Hippocampal formation (tissue), 2 donors: ENCODE results near the gene MAP2K1.
"Not testable (repeated sequence)": the region's sequence is repeated elsewhere in the genome, so short reads cannot be mapped to it uniquely, and the experiment has no call there.

ENCODE experiments used
- DNase-seq, 2 donors: peaks; one replicate each; lab custom pipeline; 2025; lab: John Stamatoyannopoulos, UW

The MAP2K1 gene

DNA sequence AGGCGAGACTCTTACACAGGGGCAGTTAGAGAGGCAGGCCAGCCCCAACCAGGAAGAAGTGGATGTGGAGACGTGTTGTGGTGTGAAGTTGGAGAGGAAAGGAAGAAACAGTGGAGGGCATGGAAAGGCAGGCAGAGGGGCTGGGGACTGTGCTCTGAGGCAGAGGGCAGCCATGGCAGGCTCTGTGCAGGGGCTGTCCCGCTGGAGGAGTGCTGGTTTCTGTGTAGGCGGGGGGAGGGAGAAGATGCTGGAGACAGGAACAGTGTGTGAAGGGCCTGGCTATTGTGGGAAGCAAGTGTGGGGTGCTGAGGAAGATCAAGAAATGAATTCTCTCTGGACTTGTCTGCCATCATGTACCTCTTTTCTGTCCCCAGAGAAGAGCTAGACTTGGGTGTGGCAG, 89.8 kb downstream of the MAP2K1 start:
- DNase-seq, result no peak

- peak; percentile 13 to 62 for DNase-seq
Measured at GRCh38 chr15:66477011-66477410, 90.3 kb downstream of the MAP2K1 start.

DNA sequence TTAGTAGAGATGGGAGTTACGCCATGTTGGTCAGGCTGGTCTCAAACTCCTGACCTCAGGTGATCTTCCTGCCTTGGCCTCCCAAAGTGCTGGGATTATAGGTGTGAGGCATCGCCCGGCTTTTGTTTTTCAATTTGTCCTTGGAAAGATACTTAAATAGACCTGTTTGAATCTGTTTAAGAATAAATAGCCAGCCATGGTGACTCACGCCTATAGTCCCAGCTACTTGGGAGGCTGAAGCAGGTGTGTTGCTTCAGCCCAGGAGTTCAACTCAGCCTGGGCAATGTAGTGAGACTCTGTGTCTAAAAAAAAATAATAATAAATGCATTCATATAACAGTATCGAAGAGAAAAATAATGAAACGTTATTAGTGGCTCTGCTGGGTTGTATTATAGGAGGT, 93.6 kb downstream of the MAP2K1 start:
- DNase-seq, result no peak

GRCh38 chr15:66481107-66481856, 94.6 kb downstream of the MAP2K1 start:
- DNase-seq, result no peak

DNA sequence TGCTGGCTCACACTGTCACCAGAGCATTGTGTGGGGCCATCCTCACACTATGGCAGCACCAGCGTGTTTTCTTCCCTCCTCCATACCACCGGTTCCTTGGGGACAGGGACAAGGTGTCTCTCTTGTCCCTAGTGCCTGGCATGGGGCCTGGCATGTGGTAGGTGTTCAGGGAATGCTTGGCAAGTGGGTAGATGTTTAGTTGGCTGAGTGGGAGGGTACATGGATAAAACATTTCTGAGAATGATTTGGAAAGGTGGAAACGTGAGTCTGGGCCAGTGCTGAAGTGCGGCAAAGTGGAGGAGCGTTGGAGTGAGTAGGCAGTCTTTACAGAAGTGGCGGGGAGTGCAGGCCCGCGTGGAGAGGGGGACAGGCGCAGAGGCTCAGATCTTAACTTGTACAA, 95.8 kb downstream of the MAP2K1 start:
- DNase-seq, result no peak

DNA sequence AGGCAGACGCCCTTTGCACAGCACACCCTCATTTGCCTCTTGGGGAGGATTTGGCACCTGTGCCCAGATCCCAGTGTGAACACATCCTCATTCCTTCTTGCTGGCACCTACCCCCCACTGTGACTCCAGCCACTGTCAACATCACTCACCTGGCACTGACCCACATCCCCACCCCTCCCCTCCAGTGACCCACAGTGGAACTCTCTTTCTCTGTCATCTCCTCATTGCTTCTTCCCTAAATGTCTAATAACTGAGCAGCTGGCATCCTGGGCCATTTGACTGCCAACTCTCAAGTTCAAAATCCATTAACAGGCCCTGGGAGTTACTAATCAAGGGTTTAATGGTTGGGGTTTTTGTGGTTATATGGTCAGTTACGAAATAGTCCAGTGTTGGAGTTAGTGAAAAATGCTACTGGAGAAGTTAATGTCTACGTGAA, 96.4 kb downstream of the MAP2K1 start:
- DNase-seq, result no peak

DNA sequence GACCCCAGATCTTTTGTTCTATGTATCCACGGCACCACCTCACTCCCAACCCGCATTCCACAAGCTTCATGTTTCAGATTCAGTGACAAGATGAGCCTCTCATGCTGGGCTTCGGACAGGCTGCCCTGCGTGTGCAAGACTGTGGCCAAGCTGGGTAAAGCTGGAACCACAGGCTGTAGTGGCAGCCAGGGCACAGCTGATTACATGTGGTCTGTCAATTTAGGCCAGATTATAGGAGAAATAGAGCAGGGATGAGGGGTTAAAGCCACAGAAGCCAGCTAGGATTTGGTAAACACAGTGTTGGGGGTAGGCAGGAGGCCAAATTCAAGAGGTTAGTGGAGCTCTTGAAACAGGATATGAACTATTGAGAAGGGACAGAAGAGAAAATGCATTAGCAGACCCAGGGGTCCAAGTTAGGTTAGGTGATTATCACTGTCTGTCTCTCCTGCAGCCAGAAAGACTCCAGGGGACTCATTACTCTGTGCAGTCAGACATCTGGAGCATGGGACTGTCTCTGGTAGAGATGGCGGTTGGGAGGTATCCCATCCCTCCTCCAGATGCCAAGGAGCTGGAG, 97.9 kb downstream of the MAP2K1 start:
- DNase-seq, result no peak

GRCh38 chr15:66486887-66487286, 100.2 kb downstream of the MAP2K1 start:
- no peak for DNase-seq

DNA sequence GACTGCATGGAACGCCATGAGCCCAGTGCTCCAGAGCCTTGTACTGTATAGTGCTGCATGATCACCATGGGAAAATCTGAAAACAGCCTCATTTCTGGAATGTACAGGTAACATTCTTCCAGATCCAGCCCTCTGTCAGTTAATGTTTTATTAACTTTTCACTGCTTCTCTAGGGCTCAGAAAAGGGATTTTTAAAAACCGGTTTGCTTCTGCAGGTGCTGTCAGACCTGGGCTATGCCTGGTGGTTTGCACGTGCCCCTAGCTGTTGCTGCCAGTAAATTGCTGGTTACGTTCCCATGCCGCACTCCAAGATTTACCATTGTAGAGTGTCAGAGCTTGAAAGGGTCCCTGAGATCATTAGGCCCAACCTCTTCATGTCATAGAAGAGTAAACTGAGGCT, 101.8 kb downstream of the MAP2K1 start:
- DNase-seq, result no peak

GRCh38 chr15:66489179-66489791, 102.6 kb downstream of the MAP2K1 start:
- no peak for DNase-seq

- no peak for DNase-seq
Measured at GRCh38 chr15:66491846-66492245, 105.1 kb downstream of the MAP2K1 start.

DNA sequence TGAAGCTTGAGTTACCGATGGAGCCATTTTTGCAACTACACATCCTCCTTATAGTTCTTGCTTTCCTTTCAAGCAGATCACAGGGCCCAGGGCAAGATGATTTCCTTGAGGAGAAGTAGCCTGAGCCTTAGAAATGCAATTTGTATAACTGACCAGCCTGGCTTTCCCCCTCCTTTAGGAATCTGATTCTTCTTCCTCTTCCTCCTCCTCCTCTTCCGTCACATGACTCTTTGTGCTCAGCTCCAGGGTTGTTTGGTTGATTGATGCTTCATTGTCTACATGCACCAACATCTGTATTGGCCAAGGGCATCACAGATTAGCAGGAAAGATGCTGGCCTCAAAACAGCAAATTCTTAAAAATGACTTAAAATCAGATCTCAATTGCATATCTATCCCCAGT, 107.5 kb downstream of the MAP2K1 start:
- no peak for DNase-seq

GRCh38 chr15:66496951-66497501, 110.3 kb downstream of the MAP2K1 start:
- DNase-seq, result no peak

- peak; percentile 79 to 92 for DNase-seq
Measured at GRCh38 chr15:66497502-66498455, 111.1 kb downstream of the MAP2K1 start, which contains the start of gene SNAPC5. Gene SNAPC5, minus strand, starts transcription at chr15:66497762. Its CDS starts 31 bp downstream, at chr15:66497731.

GRCh38 chr15:66498501-66499386, 112.0 kb downstream of the MAP2K1 start:
- DNase-seq, result peak in 1 of 2 donors; percentile 54

DNA sequence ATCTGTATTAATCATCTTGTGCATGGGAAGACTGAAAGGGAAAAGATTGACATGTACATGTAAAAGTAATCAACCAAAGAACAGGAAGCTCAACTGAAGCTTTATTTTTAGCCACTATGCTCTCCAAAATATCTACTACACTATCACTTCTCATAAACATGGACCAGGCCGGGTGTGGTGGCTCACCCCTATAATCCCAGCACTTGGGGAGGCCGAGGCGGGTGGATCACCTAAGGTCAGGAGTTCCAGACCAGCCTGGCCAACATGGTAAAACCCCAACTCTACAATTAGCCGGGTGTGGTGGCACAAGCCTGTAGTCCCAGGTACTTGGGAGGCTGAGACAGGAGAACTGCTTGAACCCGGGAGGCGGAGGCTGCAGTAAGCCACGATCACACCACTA, 113.6 kb downstream of the MAP2K1 start:
- DNase-seq, result not testable (repeated sequence)

DNA sequence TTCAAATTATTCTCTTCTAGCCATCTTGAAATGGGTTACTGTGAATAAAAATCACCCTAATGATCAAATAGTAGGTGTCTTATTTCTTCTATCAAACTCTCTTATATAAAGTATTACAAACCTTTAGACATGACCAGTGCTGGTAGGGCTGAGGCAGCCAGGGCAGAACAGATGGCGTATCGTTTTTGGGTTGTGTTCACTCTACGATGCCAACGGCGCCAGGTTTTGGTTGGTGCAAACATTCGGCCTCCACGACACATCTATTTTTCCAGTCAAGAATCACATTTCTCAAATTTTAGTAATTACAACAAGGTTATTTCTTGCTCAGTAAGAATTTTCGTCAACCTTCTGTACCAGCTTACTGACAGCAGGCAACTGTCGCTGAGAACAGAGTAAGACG, 115.8 kb downstream of the MAP2K1 start:
- DNase-seq, result no peak

GRCh38 chr15:66503041-66503648, 116.4 kb downstream of the MAP2K1 start:
- DNase-seq, result not testable (repeated sequence)

GRCh38 chr15:66503780-66504562, 117.3 kb downstream of the MAP2K1 start:
- no peak for DNase-seq
